GM19397 (cell line): Measurements from ENCODE around the gene ZNF837.
"Not testable (repeated sequence)": the region's sequence is repeated elsewhere in the genome, so short reads cannot be mapped to it uniquely, and the experiment has no call there.

Source experiments
- ATAC-seq: cut with Tn5 transposase; IDR thresholded peaks from one replicate; pipeline ENCODE4 v1.9.1; 2021; ENCODE audit warnings: mild to moderate bottlenecking, moderate library complexity; ENCODE audit not compliant: unreplicated experiment

The ZNF837 gene

GRCh38 chr19:58351990-58352755, 28.7 kb downstream of the ZNF837 start:
- no peak for ATAC-seq

- ATAC-seq: no peak
These were observed 29.3 kb downstream of the ZNF837 start for GRCh38 chr19:58351558-58351878.

- ATAC-seq: no peak
These were observed 29.8 kb downstream of the ZNF837 start for GRCh38 chr19:58350871-58351557.

GRCh38 chr19:58350001-58350861, 30.6 kb downstream of the ZNF837 start:
- no peak for ATAC-seq

DNA sequence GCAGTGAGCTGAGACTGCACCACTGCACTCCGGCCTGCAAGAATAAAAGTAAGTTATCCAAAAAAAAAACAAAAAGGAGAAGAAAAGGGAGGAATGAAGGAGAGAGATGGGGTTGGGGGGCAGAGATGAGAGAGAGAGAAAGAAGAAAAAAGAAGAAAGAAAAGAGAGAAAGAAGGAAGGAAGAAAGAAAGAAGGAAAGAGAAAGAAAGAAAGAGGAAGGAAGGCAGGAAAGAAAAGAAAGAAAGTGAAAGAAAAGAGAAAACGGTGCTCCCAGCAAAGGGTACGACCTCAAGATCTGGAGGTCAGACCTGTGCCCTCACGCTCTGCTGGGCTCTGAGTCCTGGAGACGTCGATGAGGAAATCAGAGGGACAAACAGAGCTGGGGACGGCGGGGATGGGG, 31.2 kb downstream of the ZNF837 start:
- ATAC-seq: no peak

- not testable (repeated sequence) for ATAC-seq
These were observed 32.8 kb downstream of the ZNF837 start for GRCh38 chr19:58348080-58348479.

DNA sequence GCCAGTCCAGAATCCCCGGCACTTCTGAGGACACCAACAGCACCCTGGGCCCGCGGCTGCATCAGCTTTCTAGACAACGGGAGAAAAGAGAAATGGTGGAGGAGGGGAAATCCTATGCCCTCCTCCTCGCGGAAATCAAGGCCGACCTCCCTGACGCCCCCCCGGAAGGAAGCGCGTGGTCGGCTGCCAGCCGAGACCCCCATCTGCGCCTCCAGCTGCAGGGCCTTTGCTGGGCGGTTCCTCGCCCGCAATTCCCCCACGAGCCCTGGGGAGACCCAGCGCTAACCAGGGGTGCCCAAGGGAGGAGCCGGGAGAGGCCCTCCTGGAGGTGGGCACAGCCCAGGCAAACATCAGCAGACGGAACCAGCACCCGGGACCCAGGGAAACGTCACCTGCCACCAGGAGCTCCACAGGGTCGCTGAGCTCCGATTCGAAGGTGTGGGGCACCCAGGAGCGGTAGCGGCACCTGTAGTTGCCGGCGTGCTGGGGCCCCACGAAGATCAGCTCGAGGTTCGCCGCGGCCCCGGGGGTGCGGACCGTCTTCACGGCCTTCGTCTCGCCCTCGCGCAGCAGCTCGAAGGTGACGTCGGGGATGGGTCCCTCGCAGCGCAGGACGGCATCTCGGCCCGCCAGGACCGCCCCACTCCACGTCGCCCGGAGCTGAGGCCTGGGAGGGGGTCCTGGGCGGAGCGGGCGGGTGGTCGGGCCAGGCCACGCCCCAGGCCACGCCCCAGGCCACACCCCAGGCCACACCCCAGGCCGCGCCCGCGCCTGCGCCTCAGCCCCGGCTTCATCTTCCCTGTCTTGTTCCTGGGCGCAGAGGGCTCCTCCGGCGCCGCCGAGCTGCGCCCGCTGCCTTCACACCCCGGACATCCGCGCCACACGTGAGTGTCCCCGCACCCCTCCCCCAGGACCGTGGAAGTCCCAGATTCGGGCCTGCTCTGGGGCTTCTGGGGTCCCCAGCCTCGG, 33.6 kb downstream of the ZNF837 start:
- peak; percentile 90 for ATAC-seq

DNA sequence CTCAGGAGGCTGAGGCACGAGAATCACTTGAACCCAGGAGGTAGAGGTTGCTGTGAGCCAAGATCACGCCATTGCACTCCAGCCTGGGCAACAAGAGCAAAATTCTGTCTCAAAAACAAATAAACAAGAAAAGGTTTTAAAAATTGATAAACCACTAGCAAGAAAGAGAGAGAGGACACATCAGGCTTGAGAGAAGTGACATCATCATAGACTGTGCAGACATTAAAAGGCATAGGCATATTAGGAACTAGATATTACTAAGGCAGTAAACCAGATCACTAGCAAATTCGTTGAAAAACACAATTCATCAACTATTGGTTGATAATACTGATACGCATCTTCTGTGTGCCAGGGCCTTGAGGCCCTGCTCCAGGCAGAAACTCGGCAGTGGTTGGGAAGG, 35.3 kb downstream of the ZNF837 start:
- ATAC-seq: no peak

- ATAC-seq: no peak
These were observed 41.8 kb downstream of the ZNF837 start for GRCh38 chr19:58338825-58339558.

- ATAC-seq: no peak
These were observed 42.5 kb downstream of the ZNF837 start for GRCh38 chr19:58338336-58338735.

GRCh38 chr19:58336820-58337219, 44.0 kb downstream of the ZNF837 start:
- ATAC-seq: no peak

GRCh38 chr19:58336216-58336615, 44.6 kb downstream of the ZNF837 start:
- ATAC-seq: no peak

- ATAC-seq: no peak
These were observed 45.2 kb downstream of the ZNF837 start for GRCh38 chr19:58335630-58336029.

DNA sequence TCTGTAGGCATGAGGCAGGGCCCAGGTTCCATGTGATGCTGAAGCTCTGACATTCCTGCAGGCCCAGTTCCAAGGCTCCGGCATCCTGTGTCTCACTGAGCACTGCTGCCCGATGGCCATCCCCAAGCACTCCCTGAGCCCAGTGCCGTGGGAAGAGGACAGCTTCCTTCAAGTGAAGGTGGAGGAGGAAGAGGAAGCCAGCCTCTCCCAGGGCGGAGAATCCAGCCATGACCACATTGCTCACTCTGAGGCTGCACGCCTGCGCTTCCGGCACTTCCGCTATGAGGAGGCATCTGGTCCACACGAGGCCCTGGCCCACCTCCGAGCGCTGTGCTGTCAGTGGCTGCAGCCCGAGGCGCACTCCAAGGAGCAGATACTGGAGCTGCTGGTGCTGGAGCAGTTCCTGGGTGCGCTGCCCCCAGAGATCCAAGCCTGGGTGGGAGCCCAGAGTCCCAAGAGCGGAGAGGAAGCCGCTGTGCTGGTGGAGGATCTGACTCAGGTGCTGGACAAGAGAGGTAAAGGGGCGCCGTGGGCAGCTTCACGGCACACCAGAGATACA, 46.1 kb downstream of the ZNF837 start:
- no peak for ATAC-seq

GRCh38 chr19:58332697-58333096, 48.1 kb downstream of the ZNF837 start:
- no peak for ATAC-seq

GRCh38 chr19:58330458-58330857, 50.4 kb downstream of the ZNF837 start:
- ATAC-seq: no peak

DNA sequence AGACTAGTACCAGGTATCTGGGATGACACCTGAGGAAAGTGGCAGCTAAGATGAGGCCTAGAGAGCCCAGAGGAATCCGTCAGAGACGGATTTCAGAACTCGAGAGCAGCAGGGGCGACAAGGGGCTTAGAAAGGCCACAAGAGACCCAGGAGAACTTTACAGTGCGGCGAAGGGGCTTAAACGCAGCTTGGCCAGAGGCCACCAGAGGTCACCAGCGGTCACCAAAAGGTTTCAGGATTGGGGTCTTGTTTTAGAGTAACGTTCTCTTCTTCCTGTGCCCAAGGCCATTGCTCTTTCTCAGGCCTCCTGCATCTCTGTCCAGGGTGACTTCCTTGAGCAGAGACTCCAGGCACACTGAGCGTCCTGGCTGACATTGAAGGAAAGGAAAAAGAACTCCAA, 51.8 kb downstream of the ZNF837 start:
- ATAC-seq: no peak

GRCh38 chr19:58326914-58327726, 53.7 kb downstream of the ZNF837 start, which contains the start of gene ZSCAN22:
ZSCAN22 (plus strand) TSS chr19:58326994; CDS start chr19:58334803, 7,809 bp downstream.
- peak; percentile 89 for ATAC-seq

GRCh38 chr19:58326501-58326913, 54.3 kb downstream of the ZNF837 start:
- no peak for ATAC-seq
